Aorta (tissue), 5 donors: ENCODE data around the gene TNRC18. TPM values are rescaled to one million over a fixed set of nuclear protein-coding genes. Genes with fewer than 3 reads are reported as not detected.
"Not testable (repeated sequence)": the region's sequence is repeated elsewhere in the genome, so short reads cannot be mapped to it uniquely, and the experiment has no call there.

Source experiments
- ATAC-seq: fragments of 200-7000 bp; cut with Tn5 transposase; one replicate; pipeline ENCODE4 v1.9.1; 2022; ENCODE audit warnings: moderate library complexity; ENCODE audit not compliant: low FRiP score
- DNase-seq, 2 donors: peaks; one replicate each; pipeline ENCODE4 v3.0.0-alpha.2; 2020
- H3K27ac ChIP-seq, 2 donors: one replicate each; pipeline ENCODE4 v1.5.1; 2013; ENCODE audit warnings: low read length in 2 of 2, mild to moderate bottlenecking in 2 of 2, moderate library complexity in 2 of 2, control low read depth in 1 of 2, inconsistent platforms in 1 of 2, low read depth in 1 of 2
- H3K27me3 ChIP-seq, 2 donors: one replicate each; pipeline ENCODE4 v1.6.1; 2013; ENCODE audit warnings: control low read depth in 1 of 2, low read length in 1 of 2, mild to moderate bottlenecking in 1 of 2, moderate library complexity in 1 of 2; ENCODE audit not compliant: insufficient read depth in 2 of 2, control insufficient read depth in 1 of 2
- H3K36me3 ChIP-seq, 2 donors: one replicate each; pipeline ENCODE4 v1.6.1; 2013; ENCODE audit warnings: control low read depth in 1 of 2, low read length in 1 of 2, mild to moderate bottlenecking in 1 of 2; ENCODE audit not compliant: insufficient read depth in 2 of 2, control insufficient read depth in 1 of 2
- H3K4me1 ChIP-seq, 2 donors: one replicate each; pipeline ENCODE4 v1.6.1; 2013; ENCODE audit warnings: low read length in 2 of 2, control low read depth in 1 of 2, mild to moderate bottlenecking in 1 of 2, moderate library complexity in 1 of 2; ENCODE audit not compliant: insufficient read depth in 2 of 2, control insufficient read depth in 1 of 2
- H3K4me3 ChIP-seq, 2 donors: one replicate each; pipeline ENCODE4 v1.5.1; 2013; ENCODE audit warnings: low read length in 2 of 2, control low read depth in 1 of 2, mild to moderate bottlenecking in 1 of 2
- H3K9me3 ChIP-seq: one replicate; pipeline ENCODE4 v1.6.1; 2013; ENCODE audit warnings: mild to moderate bottlenecking, low read length; ENCODE audit not compliant: control insufficient read depth
- whole genome bisulfite sequencing, 2 donors: extraction: QIAGEN DNeasy Blood & Tissue Kit; methylation state at CpG; one replicate each; pipeline ENCODE4 v1.1.7; 2013; 5-methylcytosine and 5-hydroxymethylcytosine counted together
- intact Hi-C, 2 donors: fragments of 100-400 bp; cut with DNase I; formaldehyde crosslinking; loops; one replicate each; pipeline versions ENCODE4 v1.14.2 to v1.15.0; 2022
- polyA plus RNA-seq, 2 donors: library from polyadenylated mRNA; stranded (reverse); fragments of 200-250 nt; gene quantifications; one replicate each; pipeline ENCODE4 v1.2.3, GENCODE V29; 2013
- total RNA-seq, 2 donors: library from RNA; stranded (reverse); fragmentation: NEBNext Ultra II Directional; extraction: Animal tissue kit (Norgen Biotek cat#: 25700); gene quantifications; one replicate each; pipeline ENCODE4 v1.2.1, GENCODE V29; 2021
- donor health status: healthy with polysubstance abuse.
- donor health status: Bipolar disorder and iron deficiency.
- donor health status: DM: no; HTN: no; CAD: no.
- donor health status: DM: no; HTN: no; CAD: no.
- donor health status: DM: yes; HTN: yes; CAD: no.

Gene TNRC18
- total and polyA plus RNA-seq, 4 donors: 41.8 to 132 (median 78.2) TPM

DNA sequence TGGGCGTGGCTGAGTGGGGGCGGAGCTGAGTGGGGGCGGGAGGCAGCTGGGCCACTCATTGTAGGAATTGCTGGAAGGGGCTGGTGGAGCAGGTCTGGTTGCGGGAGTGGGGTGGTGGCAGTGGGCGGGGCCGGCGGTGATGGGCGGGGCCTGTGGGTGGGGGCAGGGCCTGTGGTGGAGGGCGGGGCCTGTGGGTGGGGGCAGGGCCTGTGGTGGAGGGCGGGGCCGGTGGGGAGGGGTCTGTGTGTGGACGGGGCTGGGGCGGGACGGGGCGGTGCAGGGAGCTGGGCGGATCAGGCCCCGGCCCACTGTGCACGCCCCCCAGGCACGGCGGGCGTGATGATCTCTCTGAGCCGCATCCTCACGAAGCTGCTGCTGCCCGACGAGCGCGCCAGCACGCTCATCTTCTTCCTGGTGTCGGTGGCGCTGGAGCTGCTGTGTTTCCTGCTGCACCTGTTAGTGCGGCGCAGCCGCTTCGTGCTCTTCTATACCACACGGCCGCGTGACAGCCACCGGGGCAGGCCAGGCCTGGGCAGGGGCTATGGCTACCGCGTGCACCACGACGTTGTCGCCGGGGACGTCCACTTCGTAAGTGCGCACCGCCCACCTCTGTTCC, 126.9 kb downstream of the TNRC18 start:
- ATAC-seq: no peak
- peaks cover 3% of the 10 kb centered on the region for H3K9me3 ChIP-seq
- no peak overlapping the region for H3K27ac ChIP-seq
- WGBS, 2 donors: 24 to 25% methylated on average over 37 to 48 of the region's 48 CpGs
- no peaks in the 10 kb centered on the region for H3K27me3 ChIP-seq
- no peak overlapping the region for H3K4me3 ChIP-seq
- no peaks in the 10 kb centered on the region for H3K4me1 ChIP-seq
- H3K36me3 ChIP-seq: no peaks in the 10 kb centered on the region
- intact Hi-C loops: no loop called here
- no peak for DNase-seq

DNA sequence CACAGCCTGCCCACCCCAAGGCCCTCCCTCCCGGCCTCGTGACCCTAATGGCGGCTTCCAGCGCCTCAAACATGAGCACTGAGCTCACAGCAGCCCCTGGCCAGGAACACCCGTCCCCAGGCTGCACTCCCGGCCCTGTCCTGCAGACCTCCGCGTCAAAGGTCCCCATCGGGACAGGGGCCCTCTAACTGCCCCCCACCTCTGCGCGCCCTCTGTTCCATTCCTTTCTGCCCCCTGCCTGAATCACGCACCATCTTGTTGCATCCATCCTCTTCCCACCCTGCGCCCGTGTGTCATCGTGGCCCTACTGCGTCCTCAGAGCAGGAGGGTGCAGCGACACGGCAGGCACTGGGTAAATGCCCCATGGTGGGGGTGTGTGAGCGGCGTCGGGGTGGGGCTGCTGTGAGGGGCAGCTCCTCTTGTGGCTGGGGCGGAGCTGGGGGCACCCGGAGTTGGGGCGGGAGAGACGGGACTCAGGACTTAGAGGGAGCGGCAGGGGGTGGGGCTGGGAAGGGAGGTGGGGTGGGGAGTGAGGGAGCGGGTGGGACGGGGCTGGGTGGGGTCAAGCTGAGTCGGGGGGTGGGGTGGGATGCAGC, 127.5 kb downstream of the TNRC18 start:
- no peak overlapping the region for H3K27ac ChIP-seq
- H3K9me3 ChIP-seq: peaks cover 3% of the 10 kb centered on the region
- ATAC-seq (no peak), DNase-seq (no peak)
- no peaks in the 10 kb centered on the region for H3K4me1 ChIP-seq
- no peaks in the 10 kb centered on the region for H3K27me3 ChIP-seq
- H3K4me3 ChIP-seq: no peak overlapping the region
- intact Hi-C loops: no loop called here
- 32 to 40% methylated on average over 29 of the region's 29 CpGs for WGBS, 2 donors
- no peaks in the 10 kb centered on the region for H3K36me3 ChIP-seq

DNA sequence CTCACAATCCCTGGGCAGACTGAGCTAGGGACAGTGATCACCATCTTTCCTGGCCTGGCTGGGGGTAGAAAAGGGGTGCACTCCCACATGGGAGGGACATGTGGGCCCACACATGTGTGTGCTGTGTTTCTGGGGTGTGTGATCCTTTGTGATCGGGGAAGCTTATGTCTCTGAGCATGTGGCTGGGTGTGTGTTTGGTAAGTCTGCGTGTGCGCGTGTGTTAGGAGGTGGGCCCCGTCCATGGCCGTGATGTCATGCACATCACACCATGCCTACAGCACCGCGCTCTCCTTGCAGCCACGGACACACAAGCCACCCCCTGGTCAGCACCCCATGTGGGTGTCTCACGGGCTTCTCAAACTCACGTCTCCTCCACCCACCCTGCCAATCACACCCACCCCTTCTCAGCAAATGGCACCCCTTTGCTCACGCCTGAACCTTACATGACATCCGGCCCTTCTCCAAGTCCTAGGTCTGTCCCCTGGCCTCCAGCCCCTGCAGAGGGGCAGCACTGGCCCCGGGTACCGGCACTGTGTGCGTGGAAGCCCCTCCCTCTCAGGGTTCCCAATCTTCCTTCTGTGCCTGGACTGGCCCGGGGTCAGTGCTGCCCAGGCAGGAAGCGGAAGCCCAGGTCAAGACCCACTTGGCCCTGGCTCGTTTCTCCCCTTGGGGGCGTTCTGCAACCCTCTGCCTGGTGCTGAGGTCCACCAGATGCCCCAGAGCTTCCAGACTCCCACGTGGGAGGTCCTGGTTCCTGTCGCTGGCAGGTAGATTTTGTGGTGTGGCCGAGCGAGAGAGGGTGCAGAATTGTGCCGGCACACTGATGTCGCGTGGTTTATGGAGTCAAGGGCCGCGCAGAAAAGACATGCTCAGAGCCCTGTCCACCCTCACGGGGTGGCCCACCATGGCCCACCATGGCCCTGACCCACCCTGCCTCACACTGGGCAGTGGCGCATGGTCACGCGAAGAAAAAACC, 128.3 kb downstream of the TNRC18 start:
- Histone ChIP-seq H3K9me3 (peaks cover 3% of the 10 kb centered on the region), H3K27me3 (no peaks in the 10 kb centered on the region), H3K4me3 (no peak overlapping the region), H3K36me3 (no peaks in the 10 kb centered on the region), H3K27ac (no peak overlapping the region), H3K4me1 (no peaks in the 10 kb centered on the region)
- ATAC-seq: peak; percentile 13
- intact Hi-C loops: no loop called here
- 86 to 89% methylated on average over 29 to 33 of the region's 33 CpGs for WGBS, 2 donors
- no peak for DNase-seq

DNA sequence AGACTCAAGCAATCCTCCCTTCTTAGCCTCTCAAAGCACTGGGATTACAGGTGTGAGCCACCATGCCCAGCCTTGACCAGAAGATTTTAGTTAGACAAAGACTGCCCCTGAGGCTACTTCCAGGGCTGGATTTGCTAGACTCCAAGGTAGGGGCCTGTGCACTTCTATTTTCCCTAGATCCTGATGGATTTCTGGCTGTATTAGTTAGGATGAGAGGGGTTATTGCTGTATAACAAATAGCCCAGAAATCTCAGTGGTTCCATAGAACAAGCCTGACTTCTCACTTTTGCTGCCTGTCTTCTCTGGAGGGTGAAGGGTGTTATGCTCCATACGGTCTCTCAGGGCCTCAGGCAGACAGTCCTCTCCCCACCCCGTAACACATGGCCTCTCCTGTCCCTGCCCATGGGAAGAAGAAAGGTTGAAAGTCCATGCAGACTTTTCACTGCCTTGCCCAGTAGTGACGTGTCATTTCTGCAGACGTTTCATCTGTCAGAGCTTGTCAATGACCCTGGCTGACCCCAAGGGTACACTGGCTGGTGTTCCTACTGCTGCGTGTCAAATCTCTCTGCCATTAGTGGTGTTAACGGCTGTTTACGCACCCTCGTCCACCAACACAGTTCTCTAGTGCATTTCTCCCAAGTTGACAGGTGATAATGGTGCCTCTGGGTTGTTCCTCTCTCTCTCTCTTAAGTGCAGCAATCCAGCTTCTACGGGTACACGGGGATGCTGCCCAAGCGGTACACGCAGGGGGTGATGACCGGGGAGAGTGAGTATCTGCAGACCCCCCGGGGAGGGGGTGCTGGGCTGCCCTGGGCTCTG, 129.3 kb downstream of the TNRC18 start:
- no peaks in the 10 kb centered on the region for H3K4me1 ChIP-seq
- H3K36me3 ChIP-seq: no peaks in the 10 kb centered on the region
- no peak overlapping the region for H3K27ac ChIP-seq
- no peaks in the 10 kb centered on the region for H3K27me3 ChIP-seq
- intact Hi-C loops: no loop called here
- no peak for DNase-seq
- H3K4me3 ChIP-seq: no peak overlapping the region
- H3K9me3 ChIP-seq: peaks cover 3% of the 10 kb centered on the region
- ATAC-seq: no peak
- 83 to 89% methylated on average over 14 of the region's 14 CpGs for WGBS, 2 donors

DNA sequence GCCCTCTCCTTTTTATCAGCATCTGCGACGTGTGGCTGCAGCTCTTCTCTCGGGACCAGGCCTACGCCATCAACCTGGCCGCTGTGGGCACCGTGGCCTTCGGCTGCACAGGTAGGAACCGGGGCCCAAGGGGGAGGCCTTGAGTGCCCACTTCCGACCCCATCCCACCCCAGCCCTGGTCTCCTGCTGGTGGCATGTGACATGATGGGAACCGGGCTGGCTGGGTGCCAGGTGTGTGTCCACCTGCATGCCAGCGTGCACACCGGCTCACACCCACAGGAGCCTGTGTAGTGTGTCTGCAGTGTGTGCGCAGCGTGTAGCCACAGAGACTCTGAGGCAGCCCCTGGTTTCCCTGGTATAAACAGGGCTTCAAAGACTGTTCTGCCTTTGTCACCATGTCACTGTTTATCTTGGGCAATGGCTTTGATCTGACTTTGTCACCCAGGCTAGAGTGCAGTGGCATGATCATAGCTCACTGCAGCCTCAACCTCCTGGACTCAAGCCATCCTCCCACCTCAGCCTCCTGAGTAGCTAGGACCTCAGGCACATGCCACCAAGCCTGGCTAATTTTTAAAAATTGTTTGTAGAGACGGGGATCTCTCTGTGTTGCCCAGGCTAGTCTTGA, 131.8 kb downstream of the TNRC18 start:
- H3K4me1 ChIP-seq, intact Hi-C loops, H3K27ac ChIP-seq, H3K36me3 ChIP-seq, H3K9me3 ChIP-seq, DNase-seq, H3K27me3 ChIP-seq, H3K4me3 ChIP-seq, ATAC-seq: not testable (repeated sequence)
- 71 to 87% methylated on average over 15 of the region's 15 CpGs for WGBS, 2 donors

DNA sequence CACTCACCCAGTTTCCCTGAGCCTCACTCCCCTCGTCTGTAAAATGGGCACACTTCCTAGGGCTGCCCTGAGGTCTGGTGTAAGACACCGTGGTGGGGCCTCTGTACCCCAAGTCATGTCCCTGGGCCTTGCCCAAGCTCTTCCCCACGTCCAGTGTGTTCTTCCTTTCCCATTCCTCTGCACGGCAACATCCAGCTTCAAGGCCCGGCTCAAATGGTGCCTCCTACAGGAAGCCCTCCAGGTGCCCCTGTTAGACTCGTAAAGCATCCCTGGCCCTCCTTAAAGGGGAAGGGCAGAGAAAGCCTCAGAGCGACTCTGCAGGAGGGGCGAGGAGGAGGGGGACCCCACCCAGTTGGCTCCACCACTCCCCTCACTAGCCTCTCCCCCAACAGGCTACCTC, 132.3 kb downstream of the TNRC18 start:
- intact Hi-C loops: no loop called here
- Histone ChIP-seq H3K36me3 (no peaks in the 10 kb centered on the region), H3K4me3 (no peak overlapping the region), H3K27ac (no peak overlapping the region), H3K27me3 (no peaks in the 10 kb centered on the region), H3K9me3 (peaks cover 3% of the 10 kb centered on the region), H3K4me1 (no peaks in the 10 kb centered on the region)
- ATAC-seq: no peak
- WGBS, 2 donors: 88 to 93% methylated on average over 8 of the region's 8 CpGs
- DNase-seq: no peak

DNA sequence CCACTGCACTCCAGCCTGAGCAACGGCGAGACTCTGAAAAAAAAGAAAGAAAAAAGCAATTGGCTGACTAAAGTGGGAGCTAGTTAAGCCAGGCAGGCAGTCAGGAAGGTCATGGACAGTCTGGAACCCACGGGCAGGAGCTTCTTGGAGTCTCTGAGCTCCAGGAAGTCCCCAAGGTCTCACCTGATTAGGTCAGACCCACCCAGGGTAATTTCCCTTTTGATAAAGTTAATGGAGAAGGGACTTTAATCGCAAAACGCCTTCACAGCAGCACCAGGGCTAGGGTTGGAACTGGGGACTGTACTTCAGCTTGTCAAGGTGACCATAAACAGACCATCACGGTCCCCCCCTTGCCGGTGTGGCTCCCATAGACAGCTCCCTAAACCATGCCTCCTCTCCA, 134.3 kb downstream of the TNRC18 start:
- no peak for ATAC-seq
- WGBS, 2 donors: 83 to 84% methylated on average over 7 of the region's 7 CpGs

DNA sequence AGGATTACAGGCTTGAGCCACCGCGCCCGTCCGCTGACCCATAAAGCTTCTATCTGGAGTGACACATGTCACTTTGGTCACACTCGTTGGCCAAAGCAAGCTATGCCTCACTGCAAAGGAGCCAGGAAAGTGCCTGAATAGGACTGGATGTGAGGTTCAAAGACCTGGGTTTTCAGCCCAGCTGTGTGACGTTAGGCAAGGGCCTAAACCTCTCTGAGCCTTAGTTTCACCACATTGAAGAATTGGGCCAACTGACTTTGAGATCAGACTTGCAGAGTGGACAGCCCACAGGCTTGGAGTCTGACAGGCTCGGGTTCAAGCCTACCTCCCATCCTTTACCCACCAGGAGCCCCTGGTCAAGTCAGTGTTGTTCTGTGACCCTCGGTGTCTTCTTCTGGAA, 135.1 kb downstream of the TNRC18 start:
- 93 to 95% methylated on average over 8 of the region's 8 CpGs for WGBS, 2 donors

More for the DNA sequence above, 134.3 kb downstream of the TNRC18 start:
- Histone ChIP-seq H3K27ac (no peak overlapping the region), H3K27me3 (no peaks in the 10 kb centered on the region), H3K9me3 (peaks cover 1% of the 10 kb centered on the region), H3K4me3 (no peak overlapping the region), H3K4me1 (no peaks in the 10 kb centered on the region), H3K36me3 (no peaks in the 10 kb centered on the region)
- intact Hi-C loops: no loop called here
- DNase-seq: no peak

More for the DNA sequence above, 135.1 kb downstream of the TNRC18 start:
- H3K9me3 ChIP-seq, H3K27ac ChIP-seq, H3K27me3 ChIP-seq, H3K36me3 ChIP-seq, ATAC-seq, intact Hi-C loops, H3K4me1 ChIP-seq, H3K4me3 ChIP-seq, DNase-seq: not testable (repeated sequence)
